ENCODE measurements around the gene CTXND1.

DNA sequence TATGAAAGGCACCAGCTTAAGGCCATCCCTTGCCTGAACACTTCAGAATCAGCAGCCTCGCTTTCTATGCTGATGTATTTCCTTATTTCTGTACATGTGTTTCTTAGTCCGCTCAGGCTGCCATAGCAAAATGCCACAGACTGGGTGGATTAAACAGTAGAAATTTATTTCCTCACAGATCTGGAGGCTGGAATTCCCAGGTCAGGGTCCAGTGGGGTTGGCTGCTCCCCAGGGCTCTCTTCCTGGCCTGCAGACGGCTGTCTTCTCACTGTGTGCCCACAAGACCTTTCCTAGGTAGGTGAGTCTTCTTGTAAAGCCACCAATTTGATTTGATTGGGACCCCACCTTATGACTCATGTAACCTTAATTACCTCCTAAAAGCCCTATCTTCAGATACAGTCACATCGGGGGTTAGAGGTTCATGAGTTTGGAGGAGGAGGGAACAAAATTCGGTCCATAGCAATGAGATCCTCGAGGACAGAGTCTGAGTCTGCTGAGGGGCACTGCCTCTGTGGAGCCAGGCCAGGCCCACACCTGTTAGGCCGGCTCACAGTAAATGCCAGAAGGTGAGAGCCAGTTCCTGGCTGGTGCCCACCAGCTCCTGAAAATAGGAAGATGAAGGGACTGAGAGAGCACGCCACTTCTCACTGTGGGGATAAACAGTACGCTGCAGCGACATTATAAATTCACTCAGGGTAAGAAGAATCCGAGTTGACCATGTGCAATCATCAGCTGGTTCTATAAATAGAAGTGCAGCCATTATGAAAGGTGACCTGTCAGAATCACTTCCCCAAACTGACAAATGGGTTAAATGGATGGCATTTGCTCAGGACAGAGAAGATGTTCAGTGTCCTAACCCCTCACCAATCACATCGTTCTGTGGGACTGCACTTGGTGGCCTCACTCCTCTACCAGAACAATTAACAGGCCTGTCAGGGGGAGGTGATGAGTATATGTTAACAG lies 41.1 kb downstream of the CTXND1 start:
- TF ChIP-seq, protein P1, sequence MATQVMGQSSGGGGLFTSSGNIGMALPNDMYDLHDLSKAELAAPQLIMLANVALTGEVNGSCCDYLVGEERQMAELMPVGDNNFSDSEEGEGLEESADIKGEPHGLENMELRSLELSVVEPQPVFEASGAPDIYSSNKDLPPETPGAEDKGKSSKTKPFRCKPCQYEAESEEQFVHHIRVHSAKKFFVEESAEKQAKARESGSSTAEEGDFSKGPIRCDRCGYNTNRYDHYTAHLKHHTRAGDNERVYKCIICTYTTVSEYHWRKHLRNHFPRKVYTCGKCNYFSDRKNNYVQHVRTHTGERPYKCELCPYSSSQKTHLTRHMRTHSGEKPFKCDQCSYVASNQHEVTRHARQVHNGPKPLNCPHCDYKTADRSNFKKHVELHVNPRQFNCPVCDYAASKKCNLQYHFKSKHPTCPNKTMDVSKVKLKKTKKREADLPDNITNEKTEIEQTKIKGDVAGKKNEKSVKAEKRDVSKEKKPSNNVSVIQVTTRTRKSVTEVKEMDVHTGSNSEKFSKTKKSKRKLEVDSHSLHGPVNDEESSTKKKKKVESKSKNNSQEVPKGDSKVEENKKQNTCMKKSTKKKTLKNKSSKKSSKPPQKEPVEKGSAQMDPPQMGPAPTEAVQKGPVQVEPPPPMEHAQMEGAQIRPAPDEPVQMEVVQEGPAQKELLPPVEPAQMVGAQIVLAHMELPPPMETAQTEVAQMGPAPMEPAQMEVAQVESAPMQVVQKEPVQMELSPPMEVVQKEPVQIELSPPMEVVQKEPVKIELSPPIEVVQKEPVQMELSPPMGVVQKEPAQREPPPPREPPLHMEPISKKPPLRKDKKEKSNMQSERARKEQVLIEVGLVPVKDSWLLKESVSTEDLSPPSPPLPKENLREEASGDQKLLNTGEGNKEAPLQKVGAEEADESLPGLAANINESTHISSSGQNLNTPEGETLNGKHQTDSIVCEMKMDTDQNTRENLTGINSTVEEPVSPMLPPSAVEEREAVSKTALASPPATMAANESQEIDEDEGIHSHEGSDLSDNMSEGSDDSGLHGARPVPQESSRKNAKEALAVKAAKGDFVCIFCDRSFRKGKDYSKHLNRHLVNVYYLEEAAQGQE (IDR thresholded peaks at IDR 0.05; ENCODE audit: insufficient read depth in 1 of 2, low read depth in 2 of 2, low read length in 2 of 2): no peak
- no peak for TF ChIP-seq FOXP2 (optimal IDR thresholded peaks at IDR 0.05; ENCODE audit: borderline replicate concordance, extremely low read depth, extremely low read length, insufficient read depth)

Data from PFSK-1 (cell line).